HepG2 (cell line): ENCODE results near the gene RPS8. TPM values are rescaled to one million over a fixed set of nuclear protein-coding genes. Genes with fewer than 3 reads are reported as not detected.

Experiments
- ASH2L ChIP-seq: fragments of 300-600, 200-600 bp; sonication (generic); IDR thresholded peaks from 2 replicates; pipeline ENCODE4 v1.7.0; 2017; ENCODE audit warnings: low read depth, mild to moderate bottlenecking, moderate library complexity, mixed read lengths, low read length; ENCODE audit not compliant: insufficient read length
- ATF6 ChIP-seq: sonication (generic); formaldehyde crosslinking; conservative IDR thresholded peaks from 2 replicates; pipeline ENCODE4 v1.4.0; 2020; ENCODE audit warnings: missing genetic modification reagents
- CC2D1A ChIP-seq: sonication (generic); formaldehyde crosslinking; IDR thresholded peaks from 2 replicates; pipeline ENCODE4 v1.8.1; 2023; ENCODE audit warnings: mild to moderate bottlenecking, missing genetic modification reagents
- IRF1 ChIP-seq: sonication (generic); formaldehyde crosslinking; IDR thresholded peaks from 2 replicates; pipeline ENCODE4 v1.4.0; 2020; ENCODE audit warnings: low read depth, mild to moderate bottlenecking, missing genetic modification reagents
- ISL2 ChIP-seq: sonication (generic); formaldehyde crosslinking; IDR thresholded peaks from 2 replicates; pipeline ENCODE4 v1.5.0; 2020; ENCODE audit warnings: missing genetic modification reagents
- JUN ChIP-seq: sonication (generic); formaldehyde crosslinking; IDR thresholded peaks from 2 replicates; pipeline ENCODE4 v1.4.0; 2020; ENCODE audit warnings: mild to moderate bottlenecking, missing genetic modification reagents
- KLF13 ChIP-seq: sonication (generic); formaldehyde crosslinking; IDR thresholded peaks from 2 replicates; pipeline ENCODE4 v1.4.0; 2020; ENCODE audit warnings: mild to moderate bottlenecking, missing genetic modification reagents
- NFYC ChIP-seq: IDR thresholded peaks from 2 replicates; pipeline ENCODE4 v1.6.1; 2016; ENCODE audit warnings: missing genetic modification reagents, missing compliant biosample characterization
- POLR2G ChIP-seq: fragments of 200-400 bp; formaldehyde crosslinking; IDR thresholded peaks from 2 replicates; pipeline ENCODE4 v1.6.1; 2018; ENCODE audit warnings: mild to moderate bottlenecking, low read depth, low read length, moderate library complexity
- RARG ChIP-seq: sonication (generic); formaldehyde crosslinking; IDR thresholded peaks from 2 replicates; pipeline ENCODE4 v1.4.0; 2020; ENCODE audit warnings: low read depth, mild to moderate bottlenecking, missing genetic modification reagents
- RXRA ChIP-seq: sonication (generic); formaldehyde crosslinking; IDR thresholded peaks from 2 replicates; pipeline ENCODE4 v1.5.1; 2020; ENCODE audit warnings: missing genetic modification reagents
- SMAD3 ChIP-seq: sonication (generic); formaldehyde crosslinking; IDR thresholded peaks from 2 replicates; pipeline ENCODE4 v1.4.0; 2020; ENCODE audit warnings: missing genetic modification reagents
- SNAPC4 ChIP-seq: sonication (generic); formaldehyde crosslinking; IDR thresholded peaks from 2 replicates; pipeline ENCODE4 v1.4.0; 2020; ENCODE audit warnings: mild to moderate bottlenecking, missing genetic modification reagents
- ZBTB26 ChIP-seq: IDR thresholded peaks from 2 replicates; pipeline ENCODE4 v1.6.1; 2016; ENCODE audit warnings: missing compliant biosample characterization, missing genetic modification reagents, borderline replicate concordance
- ZNF441 ChIP-seq: sonication (generic); formaldehyde crosslinking; IDR thresholded peaks from 2 replicates; pipeline ENCODE4 v1.7.0; 2021; ENCODE audit warnings: missing genetic modification reagents, borderline replicate concordance
- ZNF543 ChIP-seq: sonication (generic); formaldehyde crosslinking; IDR thresholded peaks from 2 replicates; pipeline ENCODE4 v1.4.0; 2020; ENCODE audit warnings: mild to moderate bottlenecking, missing genetic modification reagents
- ZNF770 ChIP-seq: sonication (generic); formaldehyde crosslinking; IDR thresholded peaks from 2 replicates; pipeline ENCODE4 v1.5.0; 2020; ENCODE audit warnings: mild to moderate bottlenecking, missing genetic modification reagents
- polyA plus RNA-seq, 8 experiments: library from polyadenylated mRNA; depleted of rRNA in 3 of 8; stranded (reverse) in 7 of 8; unstranded in 1 of 8; fragments of >200 nt; fragmentation: Illumina TruSeq in 4 of 8; extraction: Trizol in 4 of 8; gene quantifications; 2 replicates each; pipeline versions ENCODE4 v1.2.1 to v1.2.3, GENCODE V29; 2011 to 2016; ENCODE audit warnings: low read depth in 4 of 8, missing spikeins in 1 of 8, mixed read lengths in 1 of 8; ENCODE audit not compliant: insufficient read depth in 1 of 8
- total RNA-seq, 5 experiments: library from RNA; depleted of rRNA; stranded (reverse); fragments of >200 nt; fragmentation: Illumina TruSeq; extraction: Trizol; gene quantifications; 2 replicates each; pipeline ENCODE4 v1.2.3, GENCODE V29; 2016; ENCODE audit warnings: low read depth in 1 of 5

RPS8 gene
- total and polyA plus RNA-seq, 2 of the 13 experiments (the other 11 are each of a cell fraction or from before 2014, with no cell fraction given) = 2,628 to 2,822 TPM

GRCh38 chr1:44799770-44800584 is 24.6 kb downstream of the RPS8 start, which contains the start of gene PLK3 (continued):
- TF ChIP-seq SNAPC4 (CRISPR knock-in tag) = peak; percentile 98
- TF ChIP-seq JUN (CRISPR knock-in tag) = peak; percentile 76; the same call in 1 of the 2 replicates
- peak; percentile 82; the same call in 1 of the 2 replicates for TF ChIP-seq ZBTB26 (CRISPR knock-in tag)
- peak; percentile 53 for TF ChIP-seq ASH2L
- no peak for TF ChIP-seq RARG (CRISPR knock-in tag)
- TF ChIP-seq ZNF543 (CRISPR knock-in tag) = peak; percentile 94
- peak; percentile 68 for TF ChIP-seq ISL2
- peak; percentile 74; the same call in 1 of the 2 replicates for TF ChIP-seq ZNF770 (CRISPR knock-in tag)
- TF ChIP-seq ZNF441 (CRISPR knock-in tag) = peak; percentile 36; the same call in 1 of the 2 replicates
- TF ChIP-seq SMAD3 (CRISPR knock-in tag) = 0 out of 2 replicates have a peak, but pooled peaks have one; percentile 32
- 0 out of 2 replicates have a peak, but pooled peaks have one; percentile 33 for TF ChIP-seq ATF6 (CRISPR knock-in tag)
- peak; percentile 98 for TF ChIP-seq POLR2G
- TF ChIP-seq KLF13 = no peak
- TF ChIP-seq NFYC = peak; percentile 51
- TF ChIP-seq IRF1 = 0 out of 2 replicates have a peak, but pooled peaks have one; percentile 22
- TF ChIP-seq CC2D1A = no peak
- TF ChIP-seq RXRA = peak; percentile 70; the same call in 1 of the 2 replicates
